Activated naive CD4-positive, alpha-beta T cell treated with Interleukin-2 at 50 U/mL for 16 hours (primary cell): Measurements from ENCODE around the gene TFDP3.

Source experiments
- DNase-seq: peaks from one replicate; pipeline ENCODE4 v3.0.0-alpha.2; 2020

Gene TFDP3

DNA sequence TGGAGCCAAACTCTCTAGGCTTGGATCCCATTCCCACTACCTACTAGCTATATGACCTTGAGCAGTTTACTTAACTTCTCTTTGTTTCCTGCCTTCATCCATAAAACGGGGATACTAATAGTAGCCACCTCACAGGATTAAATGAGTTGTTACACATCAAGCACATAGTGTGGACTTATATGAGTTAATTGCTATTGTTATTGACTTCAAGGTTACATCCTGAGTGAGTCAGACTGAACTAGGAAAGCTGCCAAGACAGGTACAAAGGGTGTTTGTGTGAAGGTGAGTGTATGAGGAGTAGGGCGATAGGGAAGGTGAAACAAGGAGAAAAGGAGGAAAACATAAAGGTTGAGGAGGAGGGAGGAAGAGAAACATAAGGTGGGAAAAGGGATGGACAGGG, 32.2 kb downstream of the TFDP3 start:
- no peak for DNase-seq

- DNase-seq, result no peak
These were observed 33.0 kb downstream of the TFDP3 start for GRCh38 chrX:133185119-133185518.

DNA sequence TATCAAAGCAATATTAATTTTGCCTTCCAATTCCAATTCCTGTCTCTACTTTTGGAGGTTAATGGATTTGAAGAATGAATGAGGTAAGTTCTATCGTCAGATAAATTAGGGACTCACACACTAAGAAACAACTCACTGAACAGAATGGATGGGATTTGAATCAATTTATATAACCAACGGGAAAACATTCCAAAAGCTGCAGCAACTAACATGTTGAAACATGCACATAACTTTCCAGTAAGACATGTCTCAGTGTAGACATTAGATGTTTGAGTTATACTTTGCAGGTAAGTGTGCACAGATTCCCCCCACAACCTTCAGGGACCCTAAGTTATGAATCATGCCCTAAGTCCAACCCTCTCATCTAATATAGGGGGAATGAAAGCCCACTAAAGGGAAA, 34.3 kb downstream of the TFDP3 start:
- no peak for DNase-seq

- DNase-seq, result no peak
These were observed 38.7 kb downstream of the TFDP3 start for GRCh38 chrX:133179500-133179899.

DNA sequence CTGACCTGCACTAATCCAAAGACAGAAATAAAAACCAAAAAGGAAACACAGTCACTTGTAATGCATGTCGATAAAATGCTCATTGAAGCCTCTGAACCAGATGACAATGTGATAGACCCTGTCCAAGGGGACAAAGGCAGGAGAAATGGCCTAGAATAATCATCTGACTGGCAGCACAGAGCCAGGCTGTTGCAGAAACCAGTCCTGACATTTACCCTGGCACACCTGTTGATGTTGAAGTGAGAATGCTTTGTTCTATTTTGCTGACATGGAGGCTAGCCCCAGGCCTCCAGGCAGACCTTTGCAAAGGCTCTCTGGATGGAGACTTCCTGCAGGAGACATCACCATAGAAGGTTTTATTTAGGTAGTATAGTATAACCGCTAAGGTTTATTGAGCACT, 41.0 kb downstream of the TFDP3 start:
- DNase-seq, result no peak

DNA sequence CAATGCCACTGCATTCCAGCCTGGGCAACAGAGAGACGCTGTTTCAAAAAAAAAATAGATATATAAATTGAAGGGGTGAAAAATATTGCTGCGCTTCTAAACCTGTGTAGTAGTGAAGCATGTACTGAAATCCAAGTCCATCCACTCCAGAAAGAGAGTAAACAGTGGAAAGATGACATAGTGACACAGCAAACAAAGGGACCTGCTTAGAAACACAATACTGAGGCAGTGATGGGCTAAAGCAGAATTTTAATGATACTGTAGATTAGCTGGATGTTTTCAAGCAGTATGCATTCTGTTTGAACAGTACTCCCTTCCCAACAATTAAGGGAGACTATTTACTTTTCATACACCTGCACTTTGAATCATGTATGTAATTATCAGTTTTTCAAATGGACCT, 42.5 kb downstream of the TFDP3 start:
- no peak for DNase-seq

DNA sequence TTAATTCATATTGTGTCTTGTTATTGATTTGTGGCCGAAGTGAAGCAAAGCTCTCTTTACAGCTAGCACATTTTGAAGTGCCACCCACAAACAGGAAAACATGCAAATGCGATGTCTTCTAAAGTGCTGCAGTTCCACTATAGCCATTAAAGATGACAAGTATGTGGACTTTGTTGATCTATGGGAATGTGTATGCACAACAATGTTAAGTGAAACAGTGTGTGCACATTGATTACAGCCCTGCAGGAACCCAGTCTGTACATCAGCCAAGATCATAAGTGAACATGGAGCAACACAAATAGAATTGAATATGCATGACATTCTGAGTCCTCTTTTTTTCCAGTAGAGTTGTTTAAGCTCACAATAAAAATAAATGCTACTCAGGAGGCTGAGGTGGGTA, 43.0 kb downstream of the TFDP3 start:
- DNase-seq, result no peak

- DNase-seq, result no peak
These were observed 46.0 kb downstream of the TFDP3 start for GRCh38 chrX:133171962-133172708.
